Subcutaneous abdominal adipose tissue (tissue), 5 donors: ENCODE results near the gene ZIC2.

ENCODE experiments used
- H3K27ac ChIP-seq: one replicate; pipeline ENCODE4 v1.7.0; 2013; ENCODE audit warnings: low read depth, mild to moderate bottlenecking, inconsistent platforms, low read length, moderate library complexity
- H3K27me3 ChIP-seq, 5 donors: one replicate each; pipeline ENCODE4 v1.7.0; 2013; ENCODE audit warnings: low read length in 5 of 5, inconsistent platforms in 1 of 5; ENCODE audit not compliant: control insufficient read depth in 5 of 5, insufficient read depth in 4 of 5
- H3K36me3 ChIP-seq, 5 donors: one replicate each; pipeline ENCODE4 v1.7.0; 2013; ENCODE audit warnings: low read length in 5 of 5; ENCODE audit not compliant: control insufficient read depth in 5 of 5, insufficient read depth in 5 of 5
- H3K4me1 ChIP-seq, 5 donors: one replicate each; pipeline ENCODE4 v1.7.0; 2013; ENCODE audit warnings: low read length in 5 of 5, mild to moderate bottlenecking in 3 of 5, moderate library complexity in 1 of 5; ENCODE audit not compliant: control insufficient read depth in 5 of 5, insufficient read depth in 5 of 5
- H3K4me3 ChIP-seq, 5 donors: one replicate each; pipeline ENCODE4 v1.7.0; 2013; ENCODE audit warnings: low read length in 5 of 5, low read depth in 1 of 5
- H3K9ac ChIP-seq, 5 donors: one replicate each; pipeline ENCODE4 v1.7.0; 2013; ENCODE audit warnings: low read length in 5 of 5, mild to moderate bottlenecking in 4 of 5, moderate library complexity in 3 of 5
- H3K9me3 ChIP-seq, 5 donors: one replicate each; pipeline ENCODE4 v1.7.0; 2013; ENCODE audit warnings: low read length in 5 of 5; ENCODE audit not compliant: control insufficient read depth in 5 of 5
- donor health status: healthy.
- donor health status: healthy.
- donor health status: healthy.
- donor health status: healthy.
- donor health status: healthy.

The ZIC2 gene

DNA sequence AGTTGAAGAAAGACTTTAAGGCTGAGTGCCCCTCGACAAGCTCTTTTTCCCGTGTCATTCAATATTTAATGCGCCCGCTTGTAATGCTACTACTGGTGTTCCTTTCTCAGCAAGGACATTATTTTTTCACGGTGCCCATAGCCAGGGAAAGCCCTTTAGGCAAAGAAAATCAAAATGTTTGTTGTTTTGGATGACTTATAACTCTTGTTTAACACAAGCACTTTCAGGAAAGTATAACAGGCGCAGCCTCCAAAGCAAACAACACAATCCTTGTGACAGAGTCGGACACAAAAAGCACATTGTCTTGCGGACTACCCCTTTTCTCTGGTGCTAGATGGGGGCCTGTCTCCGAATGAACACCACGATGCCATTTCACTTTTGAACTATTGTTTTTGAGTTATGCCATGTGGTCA, 22.5 kb upstream of the ZIC2 start:
- Histone ChIP-seq H3K9ac (no peak overlapping the region), H3K9me3 (no peaks in the 10 kb centered on the region), H3K4me3 (no peak overlapping the region), H3K27me3 (peaks cover 69 to 88% (median 80%) of the 10 kb centered on the region in 5 donors), H3K36me3 (no peaks in the 10 kb centered on the region), H3K27ac (no peak overlapping the region), H3K4me1 (peaks cover 0 to 40% (median 32%) of the 10 kb centered on the region in 5 donors)

DNA sequence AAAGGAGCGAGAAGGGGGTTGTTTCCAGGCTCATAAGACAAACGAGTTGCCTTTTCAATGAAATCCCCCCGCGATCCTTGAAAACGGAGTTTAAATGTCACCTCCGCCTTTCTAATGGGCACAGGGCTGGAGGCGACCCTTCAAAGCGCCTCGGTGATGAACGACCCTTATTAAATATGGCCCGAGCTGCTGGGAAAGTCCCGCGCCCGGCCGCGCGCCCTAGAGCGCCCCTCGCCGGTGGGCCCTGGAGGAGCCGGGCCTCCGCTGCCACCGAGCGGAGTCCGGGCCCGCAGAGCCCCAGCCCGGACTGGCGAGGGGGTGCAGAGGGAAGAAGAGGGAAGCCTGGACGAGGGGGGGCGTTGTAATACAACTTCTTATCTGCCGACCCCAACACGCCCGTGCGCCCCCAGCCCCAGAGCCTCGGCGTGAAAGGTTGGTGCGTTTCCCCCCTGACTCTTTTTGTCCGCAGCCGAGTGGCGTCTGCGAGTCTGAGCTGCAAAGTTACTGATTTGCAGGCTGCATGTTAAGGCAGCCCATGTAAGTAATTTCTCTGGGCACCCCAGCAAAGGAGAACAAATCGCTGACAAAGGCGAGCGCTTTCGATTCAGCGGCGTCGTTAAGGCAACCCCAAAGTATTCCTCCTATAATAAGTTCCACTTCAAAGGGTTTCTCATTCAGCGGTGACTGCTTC, 21.9 kb upstream of the ZIC2 start:
- peak overlapping the region in 4 of 5 donors; percentile 15 to 34 (median 19) for H3K4me3 ChIP-seq
- peaks cover 69 to 88% (median 80%) of the 10 kb centered on the region in 5 donors for H3K27me3 ChIP-seq
- no peak overlapping the region for H3K27ac ChIP-seq
- H3K4me1 ChIP-seq, result peaks cover 0 to 40% (median 32%) of the 10 kb centered on the region in 5 donors
- peak overlapping the region in 1 of 5 donors; percentile 20 for H3K9ac ChIP-seq
- no peaks in the 10 kb centered on the region for H3K36me3 ChIP-seq
- H3K9me3 ChIP-seq, result no peaks in the 10 kb centered on the region

DNA sequence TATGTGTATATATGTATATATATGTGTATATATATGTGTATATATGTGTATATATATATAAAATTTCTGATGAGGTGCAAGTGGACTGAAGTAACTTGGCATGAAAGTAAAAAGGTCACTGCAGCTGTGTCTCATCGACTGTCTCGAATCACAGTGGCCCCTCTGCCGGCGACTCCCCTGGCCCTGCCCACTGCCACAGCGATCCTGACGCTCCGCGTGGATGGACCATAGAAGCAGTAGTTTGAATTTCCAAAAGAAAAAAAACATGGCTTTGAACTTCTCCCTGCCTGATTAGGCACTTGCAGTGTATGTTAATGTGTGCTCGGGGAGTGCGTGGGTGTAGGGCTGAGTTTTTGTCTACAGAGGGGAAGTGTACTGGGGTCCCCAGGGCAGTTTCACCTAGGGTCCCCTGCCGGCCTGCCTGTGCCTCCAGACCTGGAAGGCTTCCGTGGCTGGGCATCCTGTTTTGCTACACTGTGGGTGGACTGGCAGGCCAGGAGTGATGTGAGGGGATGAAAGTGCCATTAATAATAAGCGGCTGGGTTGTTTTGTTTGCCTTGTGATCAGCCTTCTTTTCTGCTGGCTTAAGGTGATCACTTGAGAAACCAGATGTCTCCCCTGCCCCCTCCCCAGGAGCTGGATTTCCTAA, 20.8 kb upstream of the ZIC2 start:
- Histone ChIP-seq H3K9ac (no peak overlapping the region), H3K4me1 (peaks cover 0 to 35% (median 28%) of the 10 kb centered on the region in 5 donors), H3K4me3 (no peak overlapping the region), H3K27me3 (peaks cover 61 to 86% (median 76%) of the 10 kb centered on the region in 5 donors), H3K9me3 (no peaks in the 10 kb centered on the region), H3K27ac (no peak overlapping the region), H3K36me3 (no peaks in the 10 kb centered on the region)

DNA sequence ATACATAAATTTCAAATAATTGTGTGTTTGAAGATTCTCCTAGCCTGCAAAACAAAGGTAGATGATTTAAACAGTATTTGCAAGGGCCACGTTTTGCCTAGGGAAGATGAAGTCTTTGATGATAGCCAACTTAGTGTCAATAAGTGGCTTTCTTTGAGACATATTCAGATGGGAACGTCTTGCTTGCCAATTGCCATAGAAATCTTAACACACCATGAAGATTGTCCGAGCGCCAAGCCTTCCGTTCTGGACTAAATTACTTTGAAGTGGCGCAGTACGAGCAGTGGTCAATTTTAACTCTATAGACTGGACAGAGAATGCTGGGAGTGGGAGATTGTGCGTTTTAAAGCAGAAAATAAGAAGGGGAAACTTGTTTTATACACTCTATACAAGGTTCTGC, 19.9 kb upstream of the ZIC2 start:
- H3K4me3 ChIP-seq, result no peak overlapping the region
- no peaks in the 10 kb centered on the region for H3K9me3 ChIP-seq
- peaks cover 0 to 26% (median 19%) of the 10 kb centered on the region in 5 donors for H3K4me1 ChIP-seq
- no peak overlapping the region for H3K27ac ChIP-seq
- no peak overlapping the region for H3K9ac ChIP-seq
- peaks cover 63 to 82% (median 76%) of the 10 kb centered on the region in 5 donors for H3K27me3 ChIP-seq
- no peaks in the 10 kb centered on the region for H3K36me3 ChIP-seq

DNA sequence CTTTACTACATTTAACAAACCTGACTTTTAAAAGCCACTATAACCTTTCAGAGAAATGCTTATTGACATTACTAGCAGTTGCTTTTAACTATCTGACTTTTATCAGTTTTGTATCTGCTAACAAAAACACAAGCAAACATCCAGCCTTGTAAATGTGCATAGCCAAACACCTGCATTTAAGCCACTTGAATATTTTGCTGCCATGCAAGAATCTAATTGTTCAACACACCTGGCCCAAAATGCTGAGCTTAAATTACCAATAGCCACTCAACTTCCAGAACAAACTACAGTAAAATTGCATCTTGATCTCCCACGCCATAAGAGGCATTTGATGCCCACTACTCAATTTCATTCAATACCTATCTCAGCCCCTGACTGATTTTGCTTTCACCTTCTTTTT, 19.3 kb upstream of the ZIC2 start:
- Histone ChIP-seq H3K4me3 (no peak overlapping the region), H3K27me3 (peaks cover 60 to 80% (median 71%) of the 10 kb centered on the region in 5 donors), H3K4me1 (peaks cover 0 to 20% (median 13%) of the 10 kb centered on the region in 5 donors), H3K9ac (no peak overlapping the region), H3K9me3 (no peaks in the 10 kb centered on the region), H3K36me3 (no peaks in the 10 kb centered on the region), H3K27ac (no peak overlapping the region)

DNA sequence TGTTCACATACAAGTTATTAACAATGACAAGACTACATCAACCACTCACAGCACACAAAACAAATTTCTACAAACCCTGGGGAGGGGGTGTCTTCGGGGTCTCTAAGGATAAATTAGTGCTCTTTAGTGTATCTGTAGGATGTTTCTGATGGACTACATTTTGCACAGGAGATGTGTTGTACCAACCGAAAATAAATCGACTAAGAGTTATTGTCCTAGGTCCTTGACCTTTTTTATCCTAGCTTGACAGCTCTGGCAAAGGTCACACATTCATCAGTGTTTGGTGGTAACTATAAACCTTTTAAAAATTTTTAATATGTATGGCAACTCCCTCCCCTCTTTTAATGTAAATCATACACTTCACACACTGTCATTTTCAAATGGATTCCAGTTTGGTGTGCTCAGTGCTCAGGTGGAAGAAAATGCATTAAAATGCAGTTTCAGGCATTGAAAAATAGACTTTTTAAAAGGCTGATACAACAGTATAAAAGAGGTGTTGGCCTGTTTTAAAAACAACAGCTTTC, 17.7 kb upstream of the ZIC2 start:
- Histone ChIP-seq H3K9me3 (no peaks in the 10 kb centered on the region), H3K4me1 (peaks cover 0 to 22% (median 17%) of the 10 kb centered on the region in 5 donors), H3K4me3 (no peak overlapping the region), H3K9ac (no peak overlapping the region), H3K36me3 (no peaks in the 10 kb centered on the region), H3K27ac (no peak overlapping the region), H3K27me3 (peaks cover 54 to 78% (median 69%) of the 10 kb centered on the region in 5 donors)

DNA sequence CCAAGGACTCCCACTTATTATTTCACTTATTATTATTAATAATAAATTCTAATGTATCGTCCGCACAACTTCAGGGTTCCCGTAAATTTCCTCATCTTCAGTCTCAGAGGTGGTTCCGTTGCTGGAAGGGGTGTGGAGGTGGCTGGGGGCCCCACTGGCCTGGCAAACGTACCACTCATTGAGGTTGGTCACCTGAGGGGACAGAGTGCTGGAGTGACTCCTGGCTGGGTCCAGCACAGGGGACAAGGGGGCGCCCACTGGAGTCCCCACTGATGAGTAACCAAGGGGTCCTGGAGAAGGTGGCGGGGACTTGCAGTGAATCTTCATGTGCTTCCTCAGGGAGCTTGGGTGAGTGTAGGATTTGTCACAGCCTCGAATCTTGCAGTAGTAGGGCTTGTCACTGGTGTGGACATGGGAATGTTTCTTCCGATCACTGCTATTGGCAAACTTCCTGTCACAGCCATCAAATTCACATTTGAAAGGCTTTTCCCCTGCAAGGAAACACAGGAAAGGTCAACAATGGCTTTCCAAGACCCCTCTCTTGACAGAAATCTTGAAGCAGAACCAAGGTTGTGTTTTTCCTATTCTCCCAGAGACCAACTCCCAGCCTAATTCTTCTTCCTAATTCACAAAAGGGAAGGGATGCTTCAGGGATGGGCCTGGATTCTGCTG, 16.1 kb upstream of the ZIC2 start:
- H3K27me3 ChIP-seq, result peaks cover 50 to 75% (median 67%) of the 10 kb centered on the region in 5 donors
- no peak overlapping the region for H3K27ac ChIP-seq
- no peak overlapping the region for H3K4me3 ChIP-seq
- peaks cover 1 to 24% (median 22%) of the 10 kb centered on the region in 5 donors for H3K4me1 ChIP-seq
- H3K36me3 ChIP-seq, result no peaks in the 10 kb centered on the region
- H3K9ac ChIP-seq, result no peak overlapping the region
- no peaks in the 10 kb centered on the region for H3K9me3 ChIP-seq

DNA sequence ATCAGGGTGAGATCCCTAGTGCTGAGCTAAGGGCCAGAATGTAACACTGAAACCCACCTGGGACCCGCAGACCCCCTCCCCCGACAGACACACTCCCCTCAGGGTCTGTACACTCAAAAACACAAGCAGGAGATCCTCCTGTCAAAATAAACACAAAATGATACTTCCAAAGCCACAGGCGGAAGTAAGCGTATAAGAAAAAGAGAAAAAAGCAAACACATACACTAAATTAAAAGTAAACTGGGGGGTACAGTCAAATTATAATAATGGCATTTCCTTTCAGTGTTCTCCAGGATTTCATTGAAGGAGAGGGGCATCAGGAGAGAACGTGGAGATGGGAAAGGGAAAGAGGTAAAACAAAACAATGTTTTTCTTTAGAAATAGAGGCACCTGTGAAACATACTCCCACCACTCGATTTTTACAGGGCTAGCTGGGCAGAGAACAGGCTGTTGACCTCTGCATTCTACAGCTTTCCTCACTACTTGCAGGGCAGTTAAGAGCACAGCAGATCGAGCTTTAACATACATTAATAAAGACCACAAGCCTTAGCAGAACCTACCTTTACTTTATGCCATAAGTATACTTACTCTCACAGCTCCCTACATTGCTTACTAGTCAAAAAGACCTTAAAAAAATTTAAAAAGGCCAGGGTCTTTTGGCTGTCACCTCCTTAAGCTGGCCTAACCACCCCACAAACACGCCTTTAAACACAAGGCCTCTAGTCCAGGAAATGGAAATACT, 15.3 kb upstream of the ZIC2 start:
- H3K4me1 ChIP-seq, result peaks cover 1 to 28% (median 22%) of the 10 kb centered on the region in 5 donors

DNA sequence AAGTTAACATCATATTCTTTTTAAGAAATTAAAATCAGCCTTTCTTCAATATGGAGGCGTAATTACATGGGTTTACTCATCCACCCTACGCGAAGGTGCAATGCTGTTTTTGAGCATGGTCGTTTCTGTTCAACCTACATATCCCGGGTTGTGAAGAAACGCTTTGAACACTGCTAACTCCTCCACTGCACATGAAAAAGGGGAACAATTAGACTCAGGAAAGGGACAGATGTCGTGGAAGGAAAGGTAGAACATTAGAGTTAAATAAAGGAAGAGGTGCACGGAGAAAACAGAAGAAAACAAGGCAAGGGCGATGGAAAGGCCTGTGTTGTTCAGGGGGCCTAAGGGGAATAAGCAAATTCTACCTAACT, 14.1 kb upstream of the ZIC2 start:
- H3K9me3 ChIP-seq, result no peaks in the 10 kb centered on the region
- peaks cover 1 to 35% (median 27%) of the 10 kb centered on the region in 5 donors for H3K4me1 ChIP-seq
- H3K36me3 ChIP-seq, result no peaks in the 10 kb centered on the region
- no peak overlapping the region for H3K4me3 ChIP-seq
- no peak overlapping the region for H3K27ac ChIP-seq
- peaks cover 46 to 72% (median 63%) of the 10 kb centered on the region in 5 donors for H3K27me3 ChIP-seq
- H3K9ac ChIP-seq, result no peak overlapping the region

More for the DNA sequence above, 15.3 kb upstream of the ZIC2 start:
- no peaks in the 10 kb centered on the region for H3K9me3 ChIP-seq
- H3K9ac ChIP-seq, result no peak overlapping the region
- H3K36me3 ChIP-seq, result no peaks in the 10 kb centered on the region
- H3K27me3 ChIP-seq, result peaks cover 43 to 69% (median 62%) of the 10 kb centered on the region in 5 donors
- H3K4me3 ChIP-seq, result no peak overlapping the region
- H3K27ac ChIP-seq, result no peak overlapping the region
